Medulla oblongata (tissue), 1 donor: Measurements from ENCODE around the gene STAT5B.
"Not testable (repeated sequence)": the region's sequence is repeated elsewhere in the genome, so short reads cannot be mapped to it uniquely, and the experiment has no call there.

Experiments
- DNase-seq: peaks from one replicate; pipeline ENCODE4 v3.0.0-alpha.2; 2015; ENCODE audit errors: extremely low spot score

STAT5B gene

DNA sequence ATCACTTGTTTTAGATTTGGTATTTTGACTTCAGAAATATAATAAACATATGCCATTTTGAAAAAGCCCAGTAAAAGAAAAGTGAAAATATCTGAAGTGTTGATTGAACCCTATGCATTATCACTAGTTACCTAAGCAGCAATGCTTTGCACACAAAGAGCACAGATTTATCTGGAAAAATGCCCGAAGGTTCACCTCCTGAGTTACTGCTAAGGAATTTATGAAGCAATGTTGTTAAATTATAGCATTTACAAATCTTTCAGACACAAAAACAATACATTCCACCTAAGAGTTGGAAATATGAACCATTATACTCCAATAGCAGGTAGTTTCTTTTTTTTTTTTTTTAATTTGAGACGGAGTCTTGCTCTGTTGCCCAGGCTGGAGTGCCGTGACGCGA lies 43.0 kb downstream of the STAT5B start:
- no peak for DNase-seq

DNA sequence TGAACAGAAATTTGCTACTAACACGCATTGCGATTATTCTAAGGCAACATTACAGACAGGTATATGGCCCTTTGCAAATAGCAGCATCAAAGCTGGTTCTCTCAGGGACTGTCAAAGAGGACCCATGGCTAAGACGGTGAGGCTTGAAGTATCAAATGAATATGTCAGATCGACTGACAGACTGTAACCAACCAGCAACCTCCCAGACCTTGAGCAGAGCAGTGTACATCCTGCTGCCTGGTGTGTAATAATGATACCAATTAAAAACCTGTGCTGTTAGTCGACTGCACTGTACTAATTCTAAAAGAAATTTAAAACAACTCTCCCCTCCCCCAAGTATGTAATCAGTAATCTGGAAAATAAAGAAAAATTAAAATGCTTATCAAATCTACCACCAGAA lies 46.0 kb downstream of the STAT5B start:
- no peak for DNase-seq

DNA sequence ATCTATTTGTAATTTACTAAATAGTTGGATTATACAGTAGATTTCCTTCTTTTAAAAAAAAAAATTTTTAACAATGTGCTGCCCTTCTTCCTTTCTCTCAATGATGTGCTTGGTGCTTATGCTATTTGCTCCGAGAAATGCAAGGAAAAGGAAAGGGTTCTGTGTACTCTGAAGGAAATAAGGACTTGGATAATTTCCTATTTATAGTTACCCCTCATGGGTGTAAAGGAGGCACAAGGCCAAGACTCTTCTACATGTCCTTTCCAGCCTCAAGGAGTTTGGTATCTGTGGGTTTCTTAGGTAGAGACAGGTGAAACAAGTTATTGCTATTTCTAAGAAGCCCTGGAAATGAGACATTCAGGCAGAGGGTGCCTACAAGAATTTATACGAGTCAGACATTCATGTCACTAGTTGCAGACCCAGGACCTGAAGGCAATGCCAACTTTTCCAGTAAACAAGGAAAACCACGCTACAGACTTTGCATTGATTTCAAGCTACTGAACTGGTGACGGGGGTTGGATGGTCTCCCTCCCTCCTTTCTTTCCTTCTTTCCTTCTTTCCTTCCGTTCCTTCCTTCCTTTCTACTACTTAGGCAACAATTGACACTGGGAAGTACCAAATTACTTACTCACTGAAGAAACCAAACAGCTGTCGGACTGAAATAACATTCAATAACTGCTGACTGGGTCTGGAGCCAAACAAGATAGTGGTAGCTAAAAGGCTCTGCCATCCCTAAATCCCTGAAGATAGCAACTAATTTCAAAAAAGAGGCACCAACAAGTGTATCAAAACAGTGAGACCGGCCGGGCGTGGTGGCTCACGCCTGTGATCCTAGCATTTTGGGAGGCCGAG lies 48.1 kb downstream of the STAT5B start:
- DNase-seq = no peak

DNA sequence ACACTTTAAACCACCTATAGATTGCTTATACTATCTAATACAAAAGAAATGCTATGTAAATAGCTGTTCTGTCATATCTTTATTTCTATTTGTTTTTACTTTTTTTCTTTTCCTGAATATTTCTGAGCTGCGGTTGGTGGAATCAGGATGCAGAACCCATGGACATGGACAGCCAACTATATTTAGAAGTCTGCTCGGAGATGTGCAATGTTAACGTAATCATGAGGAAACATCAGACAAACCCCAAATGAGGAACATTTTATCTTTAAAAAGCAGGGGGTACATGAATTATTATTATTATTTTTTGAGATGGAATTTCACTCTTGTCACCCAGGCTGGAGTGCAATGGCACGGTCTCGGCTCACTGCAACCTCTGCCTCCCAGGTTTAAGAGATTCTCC lies 50.5 kb downstream of the STAT5B start:
- no peak for DNase-seq

DNA sequence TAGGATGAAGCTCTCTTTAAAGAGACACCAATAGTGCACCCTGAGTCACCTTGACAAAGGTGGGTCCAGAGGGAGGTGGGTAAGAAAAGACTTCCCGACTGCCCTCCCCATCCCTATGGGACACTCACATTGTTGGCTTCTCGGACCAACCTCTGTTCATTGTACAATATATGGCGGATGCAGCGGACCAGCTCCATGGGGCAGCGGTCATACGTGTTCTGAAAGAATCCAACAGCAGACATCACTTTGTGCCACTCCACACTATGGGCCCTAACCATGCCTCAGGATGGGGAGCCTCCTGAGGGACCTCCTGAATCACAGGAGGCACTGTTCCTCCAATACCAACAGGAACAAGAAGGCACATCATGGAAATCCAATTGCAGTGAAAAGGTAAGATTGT lies 51.5 kb downstream of the STAT5B start:
- DNase-seq = no peak

DNA sequence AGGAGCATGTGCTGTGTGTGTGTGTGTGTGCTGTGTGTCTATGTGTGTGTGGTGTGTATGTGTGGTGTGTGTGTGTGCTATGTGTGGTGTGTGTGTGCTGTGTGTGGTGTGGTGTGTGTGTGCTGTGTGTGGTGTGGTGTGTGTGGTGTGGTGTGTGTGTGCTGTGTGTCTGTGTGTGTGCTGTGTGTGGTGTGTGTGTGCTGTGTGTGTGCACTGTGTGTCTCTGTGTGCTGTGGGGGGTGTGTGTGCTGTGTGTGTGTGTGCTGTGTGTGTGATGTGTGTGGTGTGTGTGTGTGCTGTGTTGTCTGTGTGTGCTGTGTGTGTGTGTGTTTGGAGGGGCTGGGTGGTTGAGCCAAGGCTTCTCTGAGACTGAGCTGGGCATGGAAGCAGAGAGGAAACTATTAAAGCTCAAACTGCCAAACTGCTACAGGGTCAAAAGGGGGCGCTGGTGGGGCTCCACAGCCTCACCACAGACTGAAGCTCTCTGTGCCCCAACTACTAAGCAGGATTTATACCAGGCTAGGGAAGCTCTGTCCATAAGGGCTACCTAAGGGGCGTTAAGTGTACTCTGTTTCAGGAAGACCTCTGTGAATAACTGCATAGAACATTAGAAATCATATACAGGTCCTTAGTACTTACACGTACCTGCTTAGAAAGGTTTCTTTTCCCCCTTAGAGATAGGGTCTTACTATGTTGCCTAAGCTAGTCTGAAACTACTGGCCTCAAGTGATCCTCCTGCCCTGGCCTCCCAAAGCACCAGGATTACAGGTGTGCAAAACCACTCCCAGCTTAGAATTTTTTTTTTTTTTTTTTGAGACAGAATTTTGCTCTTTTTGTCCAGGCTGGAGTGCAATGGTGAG lies 54.1 kb downstream of the STAT5B start:
- peak; percentile 63 for DNase-seq

DNA sequence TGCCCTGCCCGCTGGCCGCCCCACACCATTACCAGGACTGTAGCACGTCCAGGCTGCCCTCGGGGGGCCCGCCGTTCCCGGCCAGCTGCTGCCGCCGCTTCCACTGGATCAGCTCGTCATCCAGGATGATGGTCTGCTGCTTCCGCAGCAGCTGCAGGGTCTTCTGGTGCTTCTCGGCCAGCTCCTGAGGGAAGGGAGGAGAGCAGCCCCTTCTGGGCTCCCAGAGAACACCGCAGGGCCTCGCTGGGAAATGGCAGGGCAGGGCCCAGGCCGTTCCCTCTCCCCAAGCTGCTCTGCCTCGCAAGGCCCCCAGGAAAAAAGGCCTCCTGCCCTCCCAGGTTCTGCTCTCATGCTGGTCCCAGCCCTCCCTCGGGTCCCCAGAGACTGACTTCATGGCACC lies 56.9 kb downstream of the STAT5B start:
- not testable (repeated sequence) for DNase-seq

DNA sequence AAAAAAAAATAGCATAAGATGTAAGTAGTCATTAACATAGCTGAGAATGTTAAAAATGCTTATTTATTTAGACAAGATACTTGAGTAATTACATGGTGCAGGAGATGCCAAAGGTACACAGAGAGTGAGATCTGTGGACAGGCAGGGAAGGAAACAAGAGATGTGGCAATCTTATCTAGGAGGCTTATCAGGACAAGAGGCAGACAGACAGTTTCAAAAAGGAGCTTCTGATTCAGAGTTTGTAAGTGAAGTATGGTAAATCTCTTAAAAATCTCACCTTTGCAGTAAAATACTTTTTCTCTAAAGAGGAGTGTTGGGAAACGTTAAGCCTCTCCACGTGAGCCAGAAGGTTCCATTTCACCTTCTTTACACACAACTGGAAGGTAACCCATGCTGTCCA lies 62.0 kb downstream of the STAT5B start:
- DNase-seq = no peak

DNA sequence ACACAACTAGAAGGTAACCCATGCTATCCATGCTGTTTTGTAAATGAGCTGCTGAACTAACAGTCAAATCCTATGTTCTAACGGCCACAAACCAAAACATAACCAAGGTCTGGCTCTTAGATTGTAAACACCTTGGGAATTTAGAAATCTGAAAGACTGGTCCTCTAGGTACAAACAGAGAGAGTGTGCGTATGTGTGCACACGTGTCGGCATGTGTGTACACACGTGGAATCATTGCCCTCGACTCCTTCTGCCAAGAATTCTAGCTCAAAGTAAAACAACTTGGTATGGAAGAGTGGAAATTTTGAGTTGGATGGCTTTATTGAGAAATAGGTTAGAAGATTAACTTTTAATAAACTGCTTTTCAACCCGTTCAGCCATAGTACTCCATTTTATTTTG lies 63.8 kb downstream of the STAT5B start:
- peak; percentile 15 for DNase-seq

DNA sequence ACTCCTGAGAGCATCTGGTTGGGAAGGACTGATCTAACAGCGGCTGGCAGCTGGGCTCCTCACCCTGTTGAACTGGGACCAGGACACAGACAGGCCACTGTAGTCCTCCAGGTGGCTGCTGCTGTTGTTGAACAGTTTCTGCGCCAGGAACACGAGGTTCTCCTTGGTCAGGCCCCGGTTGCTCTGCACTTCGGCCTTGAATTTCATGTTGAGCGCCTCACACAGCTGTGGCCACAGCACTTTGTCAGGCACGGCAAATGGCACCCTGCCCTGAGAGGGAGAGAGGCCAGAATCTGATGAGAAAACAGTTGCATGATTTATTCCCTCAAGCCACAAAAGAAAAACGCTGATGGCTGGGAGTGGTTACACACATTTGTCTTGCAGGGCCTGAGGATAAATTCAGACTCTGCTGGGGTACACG lies 64.3 kb downstream of the STAT5B start:
- DNase-seq = peak; percentile 81

DNA sequence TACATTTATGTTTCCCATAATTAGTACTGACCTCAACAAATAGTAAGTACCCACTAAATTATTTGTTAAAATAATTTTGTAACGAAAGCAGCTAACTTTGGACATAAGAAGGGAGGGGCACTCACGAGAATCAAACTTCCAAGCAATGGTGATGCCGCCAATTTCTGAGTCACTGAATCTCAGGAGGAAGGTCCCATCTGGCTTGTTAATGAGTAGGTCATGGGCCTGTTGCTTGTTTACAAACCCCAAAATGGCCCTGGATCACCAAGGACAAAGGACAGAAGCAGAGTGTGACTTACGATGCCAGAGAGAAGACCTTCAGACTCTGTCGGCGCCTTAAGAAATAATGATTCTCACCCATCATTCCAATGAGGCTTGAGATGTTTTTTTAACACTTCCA lies 66.1 kb downstream of the STAT5B start:
- DNase-seq = no peak

DNA sequence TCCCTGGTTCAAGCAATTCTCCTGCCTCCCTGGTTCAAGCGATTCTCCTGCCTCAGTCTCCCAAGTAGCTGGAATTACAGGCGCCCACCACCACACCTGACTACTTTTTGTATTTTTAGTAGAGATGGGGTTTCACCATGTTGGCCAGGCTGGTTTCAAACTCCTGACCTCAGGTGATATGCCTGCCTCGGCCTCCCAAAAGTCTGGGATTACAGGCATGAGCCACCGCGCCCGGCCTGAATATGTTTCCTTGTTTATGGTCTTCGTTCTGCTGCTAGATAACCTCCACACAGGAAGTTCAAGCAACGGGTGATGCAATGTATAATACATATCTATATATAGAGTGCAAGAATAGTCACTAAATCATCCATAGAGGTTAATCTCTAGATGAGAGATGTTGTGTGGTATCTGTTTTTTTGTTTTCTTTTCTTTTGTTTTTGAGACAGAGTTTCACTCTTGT lies 70.0 kb downstream of the STAT5B start:
- DNase-seq = not testable (repeated sequence)

DNA sequence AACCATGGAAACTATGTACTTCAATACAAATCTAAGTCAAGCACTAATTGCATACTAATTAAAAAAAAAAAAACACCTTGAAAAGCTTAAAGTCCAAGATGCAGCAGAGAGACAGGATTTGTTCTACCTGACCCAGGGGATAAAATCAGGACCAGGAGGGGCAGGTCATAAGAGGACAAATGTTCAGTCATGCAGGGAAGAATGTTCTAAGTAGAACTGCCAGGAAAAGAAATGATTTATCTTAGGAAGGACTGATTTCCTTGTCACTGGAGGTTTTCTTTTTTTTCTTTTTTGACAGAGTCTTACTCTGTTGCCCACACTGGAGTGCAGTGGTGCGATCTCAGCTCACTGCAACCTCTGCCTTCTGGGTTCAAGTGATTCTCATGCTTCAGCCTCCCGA lies 72.8 kb downstream of the STAT5B start:
- DNase-seq = no peak

DNA sequence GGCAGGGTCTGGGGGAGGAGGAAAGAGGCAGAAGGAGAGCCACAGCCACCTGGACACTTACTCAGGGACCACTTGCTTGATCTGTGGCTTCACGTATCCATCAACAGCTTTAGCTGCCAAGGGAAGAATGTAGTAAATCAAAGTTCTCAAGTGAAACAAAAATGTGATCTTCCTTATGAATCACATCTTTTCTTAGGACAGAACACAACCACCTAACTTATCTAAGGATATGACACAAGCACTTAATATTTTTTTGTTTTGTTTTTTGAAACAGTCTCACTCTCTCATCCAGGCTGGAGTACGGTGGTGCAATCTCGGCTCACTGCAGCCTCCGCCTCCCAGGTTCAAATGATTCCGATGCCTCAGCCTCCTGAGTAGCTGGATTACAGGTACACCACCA lies 73.5 kb downstream of the STAT5B start:
- DNase-seq = no peak

DNA sequence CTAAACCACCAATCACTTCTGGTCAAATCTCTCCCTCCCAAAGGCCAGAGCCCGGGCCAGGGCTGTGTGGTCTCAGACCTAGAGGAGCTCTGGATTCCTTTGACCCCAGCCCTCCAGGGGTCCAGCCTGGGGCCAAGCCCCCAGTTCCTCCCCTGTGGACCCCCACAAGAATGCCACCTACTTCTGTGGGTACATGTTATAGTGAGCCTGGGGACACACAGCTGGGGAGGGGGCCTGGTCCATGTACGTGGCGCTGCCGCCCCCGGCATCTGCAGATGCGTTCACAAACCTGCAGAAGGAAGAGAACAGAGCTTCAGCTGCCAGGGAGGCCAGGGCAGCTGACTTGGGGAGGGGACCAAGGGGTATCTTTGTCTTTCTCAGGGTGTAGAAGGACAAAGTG lies 74.0 kb downstream of the STAT5B start:
- DNase-seq = no peak

DNA sequence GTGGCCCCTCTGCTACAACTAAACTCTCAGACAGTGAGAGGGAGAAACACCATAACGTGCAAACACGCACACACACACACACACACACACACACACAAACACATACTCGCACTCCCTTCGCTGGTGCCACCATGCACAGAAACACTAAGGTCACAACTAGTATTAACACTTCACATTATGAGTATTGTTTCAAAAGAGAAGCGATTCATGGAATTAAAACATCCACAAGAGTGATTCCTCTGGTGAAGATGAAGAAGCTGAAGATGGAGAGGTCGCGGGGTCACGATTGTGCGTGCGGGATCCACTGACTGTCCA lies 74.8 kb downstream of the STAT5B start:
- DNase-seq = no peak

DNA sequence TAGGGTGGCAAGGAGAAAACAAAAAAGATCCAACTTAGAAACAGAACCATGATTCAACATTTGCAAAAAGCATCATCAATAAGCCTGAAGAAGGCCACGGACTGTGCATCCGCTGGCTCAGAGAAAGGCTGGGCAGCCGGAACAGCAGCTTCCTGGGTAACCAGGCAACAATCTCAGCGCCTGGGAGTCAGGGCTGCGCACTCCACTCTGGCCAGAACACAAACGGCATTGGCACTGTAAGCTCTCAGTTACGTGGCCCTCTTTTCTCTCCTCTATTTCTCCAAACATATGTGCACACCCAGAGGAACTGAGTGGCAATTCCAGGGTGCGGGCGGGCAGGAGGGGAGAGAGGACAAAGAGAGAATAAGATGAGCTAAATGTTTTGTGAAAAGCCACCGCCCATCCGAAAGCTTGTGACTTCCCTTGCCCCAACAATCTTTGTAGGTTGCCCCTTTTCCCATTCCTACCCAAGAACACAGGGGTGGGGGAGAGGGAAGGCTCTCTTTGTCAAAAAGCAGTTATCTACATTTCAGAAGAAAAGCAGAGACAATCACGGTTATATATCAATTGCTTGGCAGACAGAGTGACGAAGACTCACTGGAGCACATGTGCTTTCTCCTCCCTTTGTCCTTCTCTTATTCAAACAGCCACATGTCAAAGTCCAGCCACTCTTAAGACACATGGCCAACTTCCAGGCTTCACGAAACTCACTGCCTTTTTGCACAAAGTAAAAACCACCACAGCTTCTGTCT lies 75.3 kb downstream of the STAT5B start:
- DNase-seq = peak; percentile 48

DNA sequence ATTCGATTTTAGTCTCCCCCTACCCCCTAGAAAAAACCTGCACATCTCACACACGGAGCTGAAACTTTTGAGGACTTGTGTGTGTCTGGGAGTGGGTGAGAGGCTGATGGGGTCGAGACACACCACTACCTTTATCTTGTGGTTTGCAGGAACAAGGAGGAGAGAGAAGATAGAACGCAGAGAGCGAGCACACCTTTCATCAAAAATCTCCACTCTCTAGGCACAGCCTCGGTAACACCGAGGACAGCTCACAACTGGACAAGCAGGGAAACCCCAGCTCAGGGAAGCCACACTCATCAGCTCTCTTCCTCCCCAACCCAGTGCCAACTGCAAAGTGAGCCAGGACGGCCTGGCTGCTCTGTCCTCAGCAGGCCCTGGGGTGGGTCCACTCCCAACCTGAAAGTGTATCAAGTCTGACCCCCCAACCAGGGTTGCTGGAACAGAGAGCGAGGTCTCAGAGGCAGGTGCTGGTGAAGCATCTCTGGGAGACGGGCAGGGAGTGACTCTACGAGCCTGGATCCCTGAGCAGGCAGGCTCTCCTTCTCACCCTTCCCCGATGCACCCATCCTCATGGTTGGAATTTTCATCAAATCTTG lies 76.7 kb downstream of the STAT5B start:
- DNase-seq = no peak

DNA sequence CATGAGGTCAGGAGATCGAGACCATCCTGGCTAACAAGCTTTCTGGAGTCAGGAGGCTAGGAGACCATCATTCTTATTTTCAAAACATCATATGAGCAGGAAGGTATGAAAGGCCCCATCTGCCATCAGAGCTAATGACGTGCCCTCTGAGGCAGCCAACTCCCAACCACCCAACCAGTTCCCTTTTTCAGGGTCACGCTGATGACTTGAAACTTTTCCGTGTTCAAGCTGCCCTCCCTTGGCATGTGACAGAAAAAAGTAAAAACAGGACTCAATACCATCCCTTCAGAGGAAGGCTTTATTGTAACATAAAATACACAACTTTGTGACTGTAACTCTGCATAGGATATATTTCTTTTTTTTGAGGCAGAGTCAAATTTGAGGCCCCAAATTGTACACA lies 77.3 kb downstream of the STAT5B start:
- DNase-seq = peak; percentile 72

DNA sequence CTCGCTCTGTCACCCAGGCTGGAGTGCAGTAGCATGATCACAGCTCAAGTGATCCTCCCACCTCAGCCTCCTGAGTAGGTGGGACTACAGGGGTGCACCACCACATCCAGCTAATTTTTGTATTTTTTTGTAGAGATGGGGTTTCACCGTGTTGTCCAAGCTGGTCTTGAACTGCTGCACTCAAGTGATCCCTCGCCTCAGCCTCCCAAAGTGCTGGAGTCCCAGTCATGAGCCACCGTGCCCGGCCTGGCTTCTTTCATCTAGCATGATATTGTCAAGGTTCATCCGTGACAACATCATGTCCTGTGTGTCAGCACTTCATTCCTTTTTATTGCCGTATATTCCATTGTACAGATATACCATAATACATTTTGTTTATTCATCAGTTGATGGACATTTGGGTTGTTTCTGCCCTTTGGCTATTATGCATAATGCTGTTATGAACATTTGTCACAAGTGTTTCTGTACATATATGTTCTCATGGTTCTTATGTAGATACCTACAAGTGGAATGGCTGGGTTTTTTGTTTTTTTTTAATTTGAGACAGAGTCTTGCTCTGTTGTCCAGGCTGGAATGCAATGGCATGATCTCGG lies 78.5 kb downstream of the STAT5B start:
- no peak for DNase-seq
